ENCODE data around the gene METTL25B.
"Not testable (repeated sequence)": the region's sequence is repeated elsewhere in the genome, so short reads cannot be mapped to it uniquely, and the experiment has no call there.

Gene METTL25B

DNA sequence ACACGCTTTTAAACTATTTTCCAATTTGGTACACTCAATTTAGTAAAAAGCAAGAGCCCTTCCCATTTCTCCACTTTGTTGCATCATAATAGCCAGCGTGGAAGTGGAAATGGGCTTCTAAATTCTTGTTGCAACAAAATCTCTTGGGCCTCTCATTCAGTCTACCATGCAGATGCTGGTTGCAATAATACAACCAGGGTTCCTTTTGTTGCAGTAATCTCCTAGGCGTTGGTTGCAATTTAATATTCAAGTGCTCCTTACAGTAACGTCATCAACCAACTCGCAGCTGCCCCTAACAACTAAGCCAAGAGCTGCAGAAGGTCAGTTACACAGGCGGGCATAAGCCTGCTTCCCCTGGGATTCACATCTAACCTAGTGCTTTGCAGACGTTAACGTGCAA, 25.9 kb downstream of the METTL25B start:
- Histone ChIP-seq H3K4me3 (ENCODE audit: insufficient read depth, low read length, poor library complexity, severe bottlenecking) (no peak overlapping the region), H3K79me2 (ENCODE audit: insufficient read depth, low read length) (peaks cover 29% of the 10 kb centered on the region), H3F3A (ENCODE audit: insufficient read depth) (peaks cover 17% of the 10 kb centered on the region), H3K4me2 (ENCODE audit: low read depth, low read length, poor library complexity, severe bottlenecking) (no peak overlapping the region), H3K27me3 (ENCODE audit: low read length) (no peaks in the 10 kb centered on the region), H4K20me1 (ENCODE audit: low read depth, low read length) (no peaks in the 10 kb centered on the region), H2AFZ (ENCODE audit: low read depth, low read length, severe bottlenecking) (no peak overlapping the region), H3K27ac (ENCODE audit: low read depth, low read length) (no peak overlapping the region), H3K36me3 (ENCODE audit: low read length) (no peaks in the 10 kb centered on the region), H3K9ac (ENCODE audit: low read length) (no peak overlapping the region), H3K9me3 (ENCODE audit: insufficient read depth, low read length) (no peaks in the 10 kb centered on the region), H3K9me2 (replicated peaks; ENCODE audit: insufficient read depth, low read length) (no peaks in the 10 kb centered on the region)
- TF ChIP-seq CTCF (IDR thresholded peaks at IDR 0.05; ENCODE audit: insufficient read depth, low read length, poor library complexity, severe bottlenecking) = no peak
- no peak for TF ChIP-seq EZH2phosphoT487 (conservative IDR thresholded peaks at IDR 0.05; ENCODE audit: low read length)

DNA sequence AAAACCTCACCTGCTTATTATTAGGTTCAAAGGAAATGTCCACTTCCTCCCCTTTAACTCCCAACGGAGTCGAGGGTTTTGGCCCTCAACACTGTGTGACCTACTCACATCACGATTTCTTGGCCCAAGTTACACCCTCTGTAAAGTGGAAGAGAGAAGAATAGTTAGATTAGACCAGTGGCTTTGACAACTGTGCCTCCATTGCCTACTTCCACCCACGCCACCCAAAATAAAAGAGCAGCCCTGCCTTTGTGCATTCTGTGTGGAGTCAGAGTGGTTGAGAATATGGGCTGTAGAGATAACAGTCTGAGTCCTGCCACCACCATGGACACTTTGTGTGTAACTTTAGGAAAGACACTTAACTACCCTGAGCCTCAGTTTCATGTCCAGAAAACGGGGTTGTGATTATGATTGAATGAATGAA, 27.3 kb downstream of the METTL25B start:
- H3K27me3 ChIP-seq (ENCODE audit: low read length) = no peaks in the 10 kb centered on the region
- H3K4me3 ChIP-seq (ENCODE audit: insufficient read depth, low read length, poor library complexity, severe bottlenecking) = no peak overlapping the region
- no peak overlapping the region for H3K4me2 ChIP-seq (ENCODE audit: low read depth, low read length, poor library complexity, severe bottlenecking)
- no peak for TF ChIP-seq EZH2phosphoT487 (conservative IDR thresholded peaks at IDR 0.05; ENCODE audit: low read length)
- no peak for TF ChIP-seq CTCF (IDR thresholded peaks at IDR 0.05; ENCODE audit: insufficient read depth, low read length, poor library complexity, severe bottlenecking)
- no peak overlapping the region for H3K27ac ChIP-seq (ENCODE audit: low read depth, low read length)
- no peaks in the 10 kb centered on the region for H3K9me3 ChIP-seq (ENCODE audit: insufficient read depth, low read length)
- H3K9ac ChIP-seq (ENCODE audit: low read length) = no peak overlapping the region
- no peaks in the 10 kb centered on the region for H4K20me1 ChIP-seq (ENCODE audit: low read depth, low read length)
- peaks cover 15% of the 10 kb centered on the region for H3K79me2 ChIP-seq (ENCODE audit: insufficient read depth, low read length)
- H3K9me2 ChIP-seq (replicated peaks; ENCODE audit: insufficient read depth, low read length) = no peaks in the 10 kb centered on the region
- peaks cover 14% of the 10 kb centered on the region for H3F3A ChIP-seq (ENCODE audit: insufficient read depth)
- no peaks in the 10 kb centered on the region for H3K36me3 ChIP-seq (ENCODE audit: low read length)
- no peak overlapping the region for H2AFZ ChIP-seq (ENCODE audit: low read depth, low read length, severe bottlenecking)

DNA sequence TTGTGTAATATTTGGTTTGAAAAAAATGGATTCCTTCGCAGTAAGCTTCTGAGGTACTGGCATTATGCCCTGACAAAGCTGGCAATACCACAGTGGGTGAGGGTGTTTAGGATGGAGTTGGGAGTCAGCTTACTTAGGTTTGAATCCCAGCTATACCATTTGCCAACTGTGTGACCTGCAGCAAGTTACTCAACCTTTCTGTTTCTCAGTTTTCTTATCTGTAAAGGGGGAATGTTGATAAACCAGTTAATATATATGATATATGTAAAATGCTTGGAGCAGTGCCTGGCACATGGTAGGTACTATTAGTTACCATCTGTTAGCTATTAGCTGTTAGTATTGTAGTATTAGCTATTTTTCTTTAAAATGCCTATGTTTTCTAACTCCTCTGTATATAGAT, 28.1 kb downstream of the METTL25B start:
- Histone ChIP-seq H3K4me2 (ENCODE audit: low read depth, low read length, poor library complexity, severe bottlenecking) (no peak overlapping the region), H3K9me3 (ENCODE audit: insufficient read depth, low read length) (no peaks in the 10 kb centered on the region), H3F3A (ENCODE audit: insufficient read depth) (peaks cover 12% of the 10 kb centered on the region), H3K27me3 (ENCODE audit: low read length) (no peaks in the 10 kb centered on the region), H3K9me2 (replicated peaks; ENCODE audit: insufficient read depth, low read length) (no peaks in the 10 kb centered on the region), H3K79me2 (ENCODE audit: insufficient read depth, low read length) (peaks cover 8% of the 10 kb centered on the region; the same call in 1 of the 2 replicates), H4K20me1 (ENCODE audit: low read depth, low read length) (no peaks in the 10 kb centered on the region), H3K27ac (ENCODE audit: low read depth, low read length) (no peak overlapping the region), H3K4me3 (ENCODE audit: insufficient read depth, low read length, poor library complexity, severe bottlenecking) (no peak overlapping the region), H3K36me3 (ENCODE audit: low read length) (no peaks in the 10 kb centered on the region), H3K9ac (ENCODE audit: low read length) (no peak overlapping the region), H2AFZ (ENCODE audit: low read depth, low read length, severe bottlenecking) (no peak overlapping the region)
- TF ChIP-seq CTCF (IDR thresholded peaks at IDR 0.05; ENCODE audit: insufficient read depth, low read length, poor library complexity, severe bottlenecking) (no peak), EZH2phosphoT487 (conservative IDR thresholded peaks at IDR 0.05; ENCODE audit: low read length) (no peak)

- not testable (repeated sequence) for H2AFZ ChIP-seq (ENCODE audit: low read depth, low read length, severe bottlenecking); H3K4me3 ChIP-seq (ENCODE audit: insufficient read depth, low read length, poor library complexity, severe bottlenecking); H3K79me2 ChIP-seq (ENCODE audit: insufficient read depth, low read length); H3K27me3 ChIP-seq (ENCODE audit: low read length); H3K9ac ChIP-seq (ENCODE audit: low read length); H3F3A ChIP-seq (ENCODE audit: insufficient read depth); H3K36me3 ChIP-seq (ENCODE audit: low read length); H4K20me1 ChIP-seq (ENCODE audit: low read depth, low read length); H3K4me2 ChIP-seq (ENCODE audit: low read depth, low read length, poor library complexity, severe bottlenecking); H3K9me2 ChIP-seq (replicated peaks; ENCODE audit: insufficient read depth, low read length); H3K27ac ChIP-seq (ENCODE audit: low read depth, low read length); H3K9me3 ChIP-seq (ENCODE audit: insufficient read depth, low read length)
These were observed 29.4 kb downstream of the METTL25B start for GRCh38 chr1:156757572-156758253.

Measured in SU-DHL-6 (cell line).